Lower leg skin (tissue), 3 donors: ENCODE measurements around the gene SAMMSON.

Experiments used
- POLR2A ChIP-seq, 2 donors: fragments of 450-650 bp; IDR thresholded peaks; one replicate each; pipeline ENCODE4 v1.6.1; 2016 to 2017; ENCODE audit warnings: antibody characterized with exemption in 2 of 2, mild to moderate bottlenecking in 1 of 2, moderate library complexity in 1 of 2
- TF ChIP-seq, protein P1 (sequence below), 3 donors: fragments of 450-650 bp; IDR thresholded peaks; one replicate each; pipeline ENCODE4 v1.5.1; 2016; ENCODE audit warnings: antibody characterized with exemption in 3 of 3, mild to moderate bottlenecking in 3 of 3, moderate library complexity in 2 of 3

DNA sequence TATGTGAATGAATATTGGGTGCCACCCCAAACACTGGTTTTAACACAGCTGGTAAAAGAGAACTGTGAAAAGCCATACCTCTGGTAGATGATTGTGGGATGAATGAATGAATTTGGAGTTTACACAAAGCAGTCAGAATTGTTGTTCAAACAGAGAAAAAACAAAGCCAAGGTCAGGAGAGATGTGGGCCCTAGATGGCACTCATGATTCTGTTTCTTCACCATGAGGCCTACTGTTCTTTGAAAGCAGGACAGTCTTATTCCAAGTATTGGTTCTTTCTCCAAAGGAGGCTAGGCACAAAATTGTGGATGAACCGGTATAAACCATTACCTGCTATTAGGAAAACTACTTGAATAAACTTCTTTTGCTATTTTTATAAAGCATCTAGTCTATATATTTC lies 97.6 kb downstream of the SAMMSON start:
- TF ChIP-seq, protein P1, sequence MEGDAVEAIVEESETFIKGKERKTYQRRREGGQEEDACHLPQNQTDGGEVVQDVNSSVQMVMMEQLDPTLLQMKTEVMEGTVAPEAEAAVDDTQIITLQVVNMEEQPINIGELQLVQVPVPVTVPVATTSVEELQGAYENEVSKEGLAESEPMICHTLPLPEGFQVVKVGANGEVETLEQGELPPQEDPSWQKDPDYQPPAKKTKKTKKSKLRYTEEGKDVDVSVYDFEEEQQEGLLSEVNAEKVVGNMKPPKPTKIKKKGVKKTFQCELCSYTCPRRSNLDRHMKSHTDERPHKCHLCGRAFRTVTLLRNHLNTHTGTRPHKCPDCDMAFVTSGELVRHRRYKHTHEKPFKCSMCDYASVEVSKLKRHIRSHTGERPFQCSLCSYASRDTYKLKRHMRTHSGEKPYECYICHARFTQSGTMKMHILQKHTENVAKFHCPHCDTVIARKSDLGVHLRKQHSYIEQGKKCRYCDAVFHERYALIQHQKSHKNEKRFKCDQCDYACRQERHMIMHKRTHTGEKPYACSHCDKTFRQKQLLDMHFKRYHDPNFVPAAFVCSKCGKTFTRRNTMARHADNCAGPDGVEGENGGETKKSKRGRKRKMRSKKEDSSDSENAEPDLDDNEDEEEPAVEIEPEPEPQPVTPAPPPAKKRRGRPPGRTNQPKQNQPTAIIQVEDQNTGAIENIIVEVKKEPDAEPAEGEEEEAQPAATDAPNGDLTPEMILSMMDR (IDR thresholded peaks at IDR 0.05) = no peak
- TF ChIP-seq POLR2A (IDR thresholded peaks at IDR 0.05) = no peak
